Mesendoderm (in vitro differentiated cells): ENCODE results near the gene DHRS3.

ENCODE experiments used
- DNase-seq: peaks from one replicate; pipeline ENCODE4 v3.0.0; 2013
- H2AK5ac ChIP-seq: 2 replicates; pipeline ENCODE4 v1.6.1; 2013; ENCODE audit warnings: low read length, inconsistent platforms
- H2BK120ac ChIP-seq: 2 replicates; pipeline ENCODE4 v1.6.1; 2013; ENCODE audit warnings: low read depth, mild to moderate bottlenecking, low read length, moderate library complexity, mixed read lengths
- H2BK15ac ChIP-seq: replicated peaks from 2 replicates; pipeline ENCODE4 v1.6.1; 2013; ENCODE audit warnings: low read depth, mild to moderate bottlenecking, moderate library complexity
- H2BK5ac ChIP-seq: 2 replicates; pipeline ENCODE4 v1.6.1; 2013; ENCODE audit warnings: low read length, inconsistent platforms
- H3K18ac ChIP-seq: 2 replicates; pipeline ENCODE4 v1.6.1; 2013; ENCODE audit warnings: mild to moderate bottlenecking, low read length, mixed read lengths
- H3K23ac ChIP-seq: one replicate; pipeline ENCODE4 v1.6.1; 2013; ENCODE audit warnings: low read length
- H3K27ac ChIP-seq: 2 replicates; pipeline ENCODE4 v1.5.1; 2013; ENCODE audit warnings: low read depth, mild to moderate bottlenecking, inconsistent platforms, low read length, moderate library complexity
- H3K27me3 ChIP-seq: 2 replicates; pipeline ENCODE4 v1.6.1; 2013; ENCODE audit warnings: low read length, control low read depth, mild to moderate bottlenecking, inconsistent platforms; ENCODE audit not compliant: insufficient read depth, poor library complexity
- H3K36me3 ChIP-seq: 2 replicates; pipeline ENCODE4 v1.6.1; 2013; ENCODE audit warnings: low read length, inconsistent platforms; ENCODE audit not compliant: control insufficient read depth, insufficient read depth
- H3K4ac ChIP-seq: one replicate; pipeline ENCODE4 v1.6.1; 2013; ENCODE audit warnings: low read depth, mild to moderate bottlenecking, low read length, moderate library complexity
- H3K4me1 ChIP-seq: 2 replicates; pipeline ENCODE4 v1.6.1; 2013; ENCODE audit warnings: low read depth, low read length, inconsistent platforms; ENCODE audit not compliant: control insufficient read depth
- H3K4me2 ChIP-seq: 2 replicates; pipeline ENCODE4 v1.6.1; 2013; ENCODE audit warnings: low read length
- H3K4me3 ChIP-seq: 2 replicates; pipeline ENCODE4 v1.5.1; 2013; ENCODE audit warnings: mild to moderate bottlenecking, low read length
- H3K56ac ChIP-seq: one replicate; pipeline ENCODE4 v1.6.1; 2013; ENCODE audit warnings: low read length
- H3K79me1 ChIP-seq: 2 replicates; pipeline ENCODE4 v1.6.1; 2013; ENCODE audit warnings: low read length, inconsistent platforms
- H3K79me2 ChIP-seq: 2 replicates; pipeline ENCODE4 v1.6.1; 2013; ENCODE audit warnings: mild to moderate bottlenecking, low read length; ENCODE audit not compliant: control insufficient read depth, insufficient read depth
- H3K9ac ChIP-seq: 2 replicates; pipeline ENCODE4 v1.6.1; 2013; ENCODE audit warnings: low read length, inconsistent platforms
- H4K5ac ChIP-seq: one replicate; pipeline ENCODE4 v1.6.1; 2013; ENCODE audit warnings: low read length
- H4K8ac ChIP-seq: one replicate; pipeline ENCODE4 v1.6.1; 2013; ENCODE audit warnings: low read depth, mild to moderate bottlenecking, control low read depth, low read length, moderate library complexity
- whole genome bisulfite sequencing: extraction: QIAGEN DNeasy Blood & Tissue Kit; methylation state at CpG from one replicate; pipeline ENCODE4 v1.1.7; 2013; ENCODE audit warnings: low lambda C conversion rate, missing lambda C conversion rate; ENCODE audit not compliant: insufficient coverage; ENCODE audit errors: extremely low coverage; 5-methylcytosine and 5-hydroxymethylcytosine counted together

The DHRS3 gene

DNA sequence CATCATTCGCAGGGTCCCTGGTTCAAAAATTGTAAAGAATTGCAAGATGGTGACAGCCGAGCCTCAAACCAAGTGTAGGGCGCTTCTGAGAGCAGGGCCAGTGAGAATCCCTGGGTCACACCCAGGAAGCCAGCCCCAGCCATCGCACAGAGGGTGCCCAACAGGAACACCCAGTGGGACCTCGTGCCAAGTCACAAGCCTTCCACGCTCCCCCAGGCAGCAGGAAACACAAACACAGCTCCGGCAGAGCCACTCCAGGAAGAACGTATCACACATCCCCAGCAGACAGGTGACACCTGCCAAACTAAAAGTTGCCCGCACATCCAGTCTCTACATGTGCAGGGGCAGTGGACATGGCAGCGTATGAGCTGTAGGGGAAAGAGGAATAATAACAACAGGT is 20.2 kb downstream of the DHRS3 start:
- no peak overlapping the region for H3K4me3 ChIP-seq
- H3K27ac ChIP-seq, result no peak overlapping the region
- H3K79me2 ChIP-seq, result no peaks in the 10 kb centered on the region
- H2AK5ac ChIP-seq, result no peak overlapping the region
- H3K18ac ChIP-seq, result no peak overlapping the region
- no peak overlapping the region for H2BK15ac ChIP-seq
- no peak overlapping the region for H3K4ac ChIP-seq
- no peak overlapping the region for H4K8ac ChIP-seq
- no peaks in the 10 kb centered on the region for H3K4me1 ChIP-seq
- no peak overlapping the region for H4K5ac ChIP-seq
- DNase-seq, result no peak
- H3K36me3 ChIP-seq, result no peaks in the 10 kb centered on the region
- no peak overlapping the region for H3K9ac ChIP-seq
- H3K27me3 ChIP-seq, result no peaks in the 10 kb centered on the region
- H3K23ac ChIP-seq, result no peak overlapping the region
- H3K4me2 ChIP-seq, result no peak overlapping the region
- WGBS, result no CpG with 5 or more reads among the region's 10 CpGs
- no peak overlapping the region for H2BK5ac ChIP-seq
- H2BK120ac ChIP-seq, result no peak overlapping the region
- no peaks in the 10 kb centered on the region for H3K79me1 ChIP-seq
- no peak overlapping the region for H3K56ac ChIP-seq

- Histone ChIP-seq H3K18ac (no peak overlapping the region), H3K56ac (no peak overlapping the region), H3K27ac (no peak overlapping the region), H4K8ac (no peak overlapping the region), H3K4ac (no peak overlapping the region), H2BK15ac (no peak overlapping the region), H2BK5ac (no peak overlapping the region), H2BK120ac (no peak overlapping the region), H3K9ac (no peak overlapping the region), H3K79me1 (no peaks in the 10 kb centered on the region), H3K23ac (no peak overlapping the region), H3K4me2 (peak overlapping the region; percentile 46), H3K4me3 (no peak overlapping the region), H3K79me2 (no peaks in the 10 kb centered on the region), H2AK5ac (no peak overlapping the region), H3K4me1 (no peaks in the 10 kb centered on the region), H3K27me3 (no peaks in the 10 kb centered on the region), H4K5ac (no peak overlapping the region), H3K36me3 (no peaks in the 10 kb centered on the region)
- DNase-seq, result peak; percentile 89
- WGBS, result no CpG with 5 or more reads among the region's 39 CpGs
Observed at GRCh38 chr1:12596007-12596821, 21.8 kb downstream of the DHRS3 start.

GRCh38 chr1:12595757-12596006 is 22.3 kb downstream of the DHRS3 start:
- no peak for DNase-seq
- Histone ChIP-seq H2BK120ac (no peak overlapping the region), H3K56ac (peak overlapping the region; percentile 56), H3K36me3 (no peaks in the 10 kb centered on the region), H3K79me2 (no peaks in the 10 kb centered on the region), H2BK15ac (no peak overlapping the region), H4K5ac (no peak overlapping the region), H3K27me3 (no peaks in the 10 kb centered on the region), H4K8ac (no peak overlapping the region), H3K23ac (no peak overlapping the region), H3K4me3 (no peak overlapping the region), H3K27ac (no peak overlapping the region), H2BK5ac (no peak overlapping the region), H3K4ac (no peak overlapping the region), H3K18ac (peak overlapping the region; percentile 34), H3K9ac (no peak overlapping the region), H2AK5ac (no peak overlapping the region), H3K4me2 (peak overlapping the region; percentile 70), H3K79me1 (no peaks in the 10 kb centered on the region), H3K4me1 (no peaks in the 10 kb centered on the region)
- no CpG with 5 or more reads among the region's 18 CpGs for WGBS

GRCh38 chr1:12594966-12595756 is 22.8 kb downstream of the DHRS3 start:
- H4K5ac ChIP-seq, result no peak overlapping the region
- peak overlapping the region; percentile 61 for H3K9ac ChIP-seq
- no peaks in the 10 kb centered on the region for H3K79me2 ChIP-seq
- H3K4me2 ChIP-seq, result peak overlapping the region; percentile 70
- H2AK5ac ChIP-seq, result no peak overlapping the region
- H3K23ac ChIP-seq, result no peak overlapping the region
- peak; percentile 65 for DNase-seq
- no peaks in the 10 kb centered on the region for H3K4me1 ChIP-seq
- peak overlapping the region; percentile 2 for H3K4me3 ChIP-seq
- H2BK15ac ChIP-seq, result no peak overlapping the region
- no peaks in the 10 kb centered on the region for H3K27me3 ChIP-seq
- no peaks in the 10 kb centered on the region for H3K79me1 ChIP-seq
- no peak overlapping the region for H3K27ac ChIP-seq
- no CpG with 5 or more reads among the region's 47 CpGs for WGBS
- H2BK5ac ChIP-seq, result no peak overlapping the region
- peak overlapping the region; percentile 34 for H3K18ac ChIP-seq
- H3K4ac ChIP-seq, result no peak overlapping the region
- no peak overlapping the region for H4K8ac ChIP-seq
- no peaks in the 10 kb centered on the region for H3K36me3 ChIP-seq
- no peak overlapping the region for H2BK120ac ChIP-seq
- H3K56ac ChIP-seq, result peak overlapping the region; percentile 59

DNA sequence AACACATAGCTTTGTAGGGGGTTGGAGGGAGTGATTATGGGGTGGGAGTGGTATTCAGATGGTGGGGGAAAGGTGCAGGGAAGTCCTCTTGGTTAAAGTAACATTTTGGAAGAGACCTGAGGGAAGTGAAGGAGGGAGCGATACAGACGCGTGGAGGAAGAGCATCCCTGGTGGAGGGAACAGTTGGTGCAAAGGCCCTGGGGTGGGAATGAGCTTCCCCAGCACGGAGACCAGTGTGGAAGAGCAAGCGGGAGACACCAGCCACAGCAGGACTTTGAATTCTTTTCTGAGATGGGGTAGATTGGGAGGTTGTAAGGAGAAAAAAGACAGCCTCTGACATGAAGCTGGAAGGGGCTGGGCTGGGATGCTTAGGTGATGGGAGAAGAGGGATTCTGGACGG is 23.5 kb downstream of the DHRS3 start:
- Histone ChIP-seq H3K23ac (no peak overlapping the region), H2BK15ac (no peak overlapping the region), H2AK5ac (no peak overlapping the region), H4K8ac (no peak overlapping the region), H3K4me1 (no peaks in the 10 kb centered on the region), H3K27ac (no peak overlapping the region), H4K5ac (no peak overlapping the region), H3K56ac (peak overlapping the region; percentile 59), H3K18ac (no peak overlapping the region), H3K79me2 (no peaks in the 10 kb centered on the region), H3K4me3 (no peak overlapping the region), H2BK120ac (no peak overlapping the region), H3K27me3 (no peaks in the 10 kb centered on the region), H3K4ac (no peak overlapping the region), H3K9ac (peak overlapping the region; percentile 61), H2BK5ac (no peak overlapping the region), H3K79me1 (no peaks in the 10 kb centered on the region), H3K4me2 (peak overlapping the region; percentile 37), H3K36me3 (no peaks in the 10 kb centered on the region)
- WGBS, result no CpG with 5 or more reads among the region's 6 CpGs
- no peak for DNase-seq
